Breast epithelium (tissue), 4 donors: ENCODE results near the gene MAFB. TPM values are rescaled to one million over a fixed set of nuclear protein-coding genes. Genes with fewer than 3 reads are reported as not detected.

ENCODE experiments used
- DNase-seq, 2 donors: peaks; one replicate each; pipeline ENCODE4 v3.0.0-alpha.2; 2019; ENCODE audit warnings: low spot score in 2 of 2
- H3K27ac ChIP-seq, 2 donors: fragments of 200-600 bp; sonication (generic) in 1 of 2; one replicate each; pipeline ENCODE4 v1.5.1; 2016 to 2019; ENCODE audit warnings: mild to moderate bottlenecking in 1 of 2
- H3K27me3 ChIP-seq, 2 donors: fragments of 200-600 bp; sonication (generic) in 1 of 2; one replicate each; pipeline versions ENCODE4 v1.5.1 to v1.6.0; 2017 to 2019; ENCODE audit warnings: control low read depth in 1 of 2, mild to moderate bottlenecking in 1 of 2
- H3K36me3 ChIP-seq: fragments of 200-600 bp; one replicate; pipeline ENCODE4 v1.5.1; 2019
- H3K4me1 ChIP-seq, 2 donors: fragments of 200-600 bp; sonication (generic); one replicate each; pipeline ENCODE4 v1.5.1; 2016 to 2019; ENCODE audit warnings: control low read depth in 1 of 2
- H3K4me3 ChIP-seq, 3 donors: fragments of 200-600 bp; sonication (generic); 1 replicate in 2 of 3; 2 replicates in 1 of 3; pipeline ENCODE4 v1.5.1; 2016 to 2019; ENCODE audit warnings: mild to moderate bottlenecking in 3 of 3, moderate library complexity in 2 of 3
- H3K9me3 ChIP-seq, 2 donors: fragments of 200-600 bp; sonication (generic) in 1 of 2; one replicate each; pipeline ENCODE4 v1.5.1; 2016 to 2019; ENCODE audit warnings: control low read depth in 1 of 2
- POLR2A ChIP-seq: fragments of 450-650 bp; IDR thresholded peaks from one replicate; pipeline ENCODE4 v1.6.1; 2016; ENCODE audit warnings: antibody characterized with exemption, mild to moderate bottlenecking, moderate library complexity
- POLR2AphosphoS5 ChIP-seq, 3 donors: sonication (generic); formaldehyde crosslinking; IDR thresholded peaks; one replicate each; pipeline ENCODE4 v1.6.1; 2017; ENCODE audit warnings: antibody characterized with exemption in 3 of 3
- intact Hi-C: fragments of 100-400 bp; cut with DNase I; formaldehyde crosslinking; loops from one replicate; pipeline ENCODE4 v1.15.1; 2023; ENCODE audit warnings: low total_unique reads
- total RNA-seq, 3 donors: library from RNA; depleted of rRNA; stranded (reverse); fragments of >200 nt; gene quantifications; one replicate each; pipeline ENCODE4 v1.1.0, GENCODE V29; 2016
- TF ChIP-seq, protein P1 (sequence below), 3 donors: fragments of 450-650 bp; IDR thresholded peaks; one replicate each; pipeline ENCODE4 v1.5.1; 2016 to 2017; ENCODE audit warnings: antibody characterized with exemption in 3 of 3, mild to moderate bottlenecking in 3 of 3, moderate library complexity in 3 of 3

MAFB gene
- total RNA-seq, 3 donors from 2014 or later = 39.0 to 148 (median 43.9) TPM

DNA sequence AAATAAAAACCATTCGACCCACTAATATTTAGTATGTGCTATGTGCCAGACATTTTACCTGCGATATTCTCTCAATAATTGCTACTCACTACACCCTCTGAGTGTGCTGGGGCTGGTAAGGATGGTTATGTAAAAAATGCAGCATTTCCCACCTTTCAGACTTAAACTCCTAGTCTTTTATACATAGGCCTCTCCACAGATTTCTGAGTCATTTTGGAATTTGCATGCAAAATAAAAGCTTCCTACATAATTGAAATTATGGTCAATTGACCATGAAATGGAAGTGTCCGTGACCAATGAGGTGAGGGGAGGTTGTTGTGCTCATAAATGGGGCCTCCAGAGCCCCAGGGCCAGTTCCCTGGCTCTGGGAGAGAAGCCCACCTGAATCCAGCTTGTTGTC, 37.7 kb upstream of the MAFB start:
- peaks cover 0 to 5% of the 10 kb centered on the region in 2 donors for H3K9me3 ChIP-seq
- intact Hi-C loops = no loop called here
- no peaks in the 10 kb centered on the region for H3K4me1 ChIP-seq
- H3K36me3 ChIP-seq = no peaks in the 10 kb centered on the region
- H3K4me3 ChIP-seq = no peak overlapping the region
- TF ChIP-seq POLR2A = no peak
- TF ChIP-seq, protein P1, sequence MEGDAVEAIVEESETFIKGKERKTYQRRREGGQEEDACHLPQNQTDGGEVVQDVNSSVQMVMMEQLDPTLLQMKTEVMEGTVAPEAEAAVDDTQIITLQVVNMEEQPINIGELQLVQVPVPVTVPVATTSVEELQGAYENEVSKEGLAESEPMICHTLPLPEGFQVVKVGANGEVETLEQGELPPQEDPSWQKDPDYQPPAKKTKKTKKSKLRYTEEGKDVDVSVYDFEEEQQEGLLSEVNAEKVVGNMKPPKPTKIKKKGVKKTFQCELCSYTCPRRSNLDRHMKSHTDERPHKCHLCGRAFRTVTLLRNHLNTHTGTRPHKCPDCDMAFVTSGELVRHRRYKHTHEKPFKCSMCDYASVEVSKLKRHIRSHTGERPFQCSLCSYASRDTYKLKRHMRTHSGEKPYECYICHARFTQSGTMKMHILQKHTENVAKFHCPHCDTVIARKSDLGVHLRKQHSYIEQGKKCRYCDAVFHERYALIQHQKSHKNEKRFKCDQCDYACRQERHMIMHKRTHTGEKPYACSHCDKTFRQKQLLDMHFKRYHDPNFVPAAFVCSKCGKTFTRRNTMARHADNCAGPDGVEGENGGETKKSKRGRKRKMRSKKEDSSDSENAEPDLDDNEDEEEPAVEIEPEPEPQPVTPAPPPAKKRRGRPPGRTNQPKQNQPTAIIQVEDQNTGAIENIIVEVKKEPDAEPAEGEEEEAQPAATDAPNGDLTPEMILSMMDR (IDR thresholded peaks at IDR 0.05) = no peak
- no peak for TF ChIP-seq POLR2AphosphoS5 (IDR thresholded peaks at IDR 0.05)
- no peak overlapping the region for H3K27ac ChIP-seq
- H3K27me3 ChIP-seq = no peaks in the 10 kb centered on the region
- no peak for DNase-seq

- Histone ChIP-seq H3K4me3 (no peak overlapping the region), H3K9me3 (peaks cover 0 to 5% of the 10 kb centered on the region in 2 donors), H3K4me1 (no peaks in the 10 kb centered on the region), H3K27me3 (no peaks in the 10 kb centered on the region), H3K27ac (no peak overlapping the region), H3K36me3 (no peaks in the 10 kb centered on the region)
- intact Hi-C loops = no loop called here
- TF ChIP-seq POLR2AphosphoS5 (IDR thresholded peaks at IDR 0.05) (no peak), POLR2A (no peak)
- TF ChIP-seq, protein P1 (IDR thresholded peaks at IDR 0.05) = no peak
- DNase-seq = no peak
These were observed 35.5 kb upstream of the MAFB start for GRCh38 chr20:40724566-40724965.

DNA sequence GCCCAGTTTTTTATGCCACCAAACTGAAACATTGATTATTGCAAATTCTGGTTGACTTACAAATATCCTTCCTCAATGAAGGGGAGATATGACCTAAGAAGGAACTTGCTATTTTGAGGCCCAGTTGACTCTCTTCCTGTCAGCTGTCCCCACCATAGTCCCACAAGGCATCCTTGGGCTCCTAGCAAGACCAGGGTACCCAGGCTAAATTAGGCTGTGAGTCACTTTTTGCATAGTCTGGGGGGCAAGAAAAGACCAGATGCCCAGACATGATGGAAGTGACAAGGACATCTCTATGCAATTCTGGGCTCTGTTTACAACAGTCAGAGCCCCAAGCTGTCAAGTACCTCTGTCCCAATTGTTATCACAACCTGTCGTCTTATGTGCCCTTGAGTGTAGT, 31.8 kb upstream of the MAFB start:
- intact Hi-C loops = no loop called here
- no peaks in the 10 kb centered on the region for H3K36me3 ChIP-seq
- H3K27ac ChIP-seq = no peak overlapping the region
- H3K27me3 ChIP-seq = no peaks in the 10 kb centered on the region
- H3K4me3 ChIP-seq = no peak overlapping the region
- no peaks in the 10 kb centered on the region for H3K4me1 ChIP-seq
- DNase-seq = no peak
- no peaks in the 10 kb centered on the region for H3K9me3 ChIP-seq
- TF ChIP-seq POLR2AphosphoS5 (IDR thresholded peaks at IDR 0.05) (no peak), POLR2A (no peak)
- TF ChIP-seq, protein P1 (IDR thresholded peaks at IDR 0.05) = no peak

- TF ChIP-seq POLR2AphosphoS5 (IDR thresholded peaks at IDR 0.05) (no peak), POLR2A (no peak)
- TF ChIP-seq, protein P1 (IDR thresholded peaks at IDR 0.05) = no peak
- no peak overlapping the region for H3K27ac ChIP-seq
- no peaks in the 10 kb centered on the region for H3K36me3 ChIP-seq
- no peaks in the 10 kb centered on the region for H3K27me3 ChIP-seq
- intact Hi-C loops = no loop called here
- H3K4me1 ChIP-seq = no peaks in the 10 kb centered on the region
- DNase-seq = no peak
- no peaks in the 10 kb centered on the region for H3K9me3 ChIP-seq
- H3K4me3 ChIP-seq = no peak overlapping the region
These were observed 31.1 kb upstream of the MAFB start for GRCh38 chr20:40720099-40720498.

DNA sequence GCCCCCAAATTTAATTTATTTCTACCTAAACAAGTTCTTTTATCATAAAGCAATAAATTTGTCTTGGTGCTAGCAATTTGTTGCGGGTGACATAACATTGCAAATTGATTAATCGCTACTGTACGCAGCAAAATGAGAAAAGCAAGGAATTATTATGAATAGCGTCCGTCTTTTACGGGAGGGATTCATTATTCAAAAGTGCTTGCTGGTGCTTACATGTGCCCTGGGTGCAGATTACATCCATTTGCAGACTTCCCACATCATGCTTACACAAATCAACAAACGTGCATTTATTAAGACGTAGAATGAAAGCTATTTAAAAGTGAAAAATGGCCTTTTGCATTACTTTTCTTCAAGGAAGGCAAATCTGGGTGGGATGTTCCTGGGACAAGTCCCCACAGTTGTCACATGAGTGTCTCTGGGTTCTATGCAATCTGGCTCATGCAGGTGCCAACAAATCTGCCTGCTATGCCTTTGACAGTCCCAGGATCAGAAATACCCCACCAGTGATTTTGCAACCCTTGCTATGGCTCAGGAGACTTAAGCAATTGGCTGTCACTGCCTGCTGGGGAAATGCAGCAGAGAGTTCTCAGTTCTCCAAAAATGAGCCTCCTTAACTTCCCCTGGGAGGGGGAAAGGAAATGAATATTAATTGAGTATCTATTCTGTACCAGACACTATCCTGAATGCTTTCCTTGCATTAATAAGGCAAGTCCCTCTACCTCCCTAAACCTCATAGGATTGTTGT, 30.1 kb upstream of the MAFB start:
- no peak for DNase-seq
- no peaks in the 10 kb centered on the region for H3K27me3 ChIP-seq
- H3K4me3 ChIP-seq = no peak overlapping the region
- intact Hi-C loops = no loop called here
- H3K27ac ChIP-seq = no peak overlapping the region
- H3K4me1 ChIP-seq = no peaks in the 10 kb centered on the region
- TF ChIP-seq POLR2A (no peak), POLR2AphosphoS5 (IDR thresholded peaks at IDR 0.05) (no peak)
- no peaks in the 10 kb centered on the region for H3K9me3 ChIP-seq
- no peaks in the 10 kb centered on the region for H3K36me3 ChIP-seq
